Aortic smooth muscle cell (primary cell): ENCODE results near the gene SFI1. TPM values are rescaled to one million over a fixed set of nuclear protein-coding genes. Genes with fewer than 3 reads are reported as not detected.

Experiments
- total RNA-seq: library from RNA; depleted of rRNA; stranded (reverse); fragments of >200 nt; gene quantifications from 2 replicates; pipeline ENCODE4 v1.2.3, GENCODE V29; 2014

SFI1 gene, protein sequence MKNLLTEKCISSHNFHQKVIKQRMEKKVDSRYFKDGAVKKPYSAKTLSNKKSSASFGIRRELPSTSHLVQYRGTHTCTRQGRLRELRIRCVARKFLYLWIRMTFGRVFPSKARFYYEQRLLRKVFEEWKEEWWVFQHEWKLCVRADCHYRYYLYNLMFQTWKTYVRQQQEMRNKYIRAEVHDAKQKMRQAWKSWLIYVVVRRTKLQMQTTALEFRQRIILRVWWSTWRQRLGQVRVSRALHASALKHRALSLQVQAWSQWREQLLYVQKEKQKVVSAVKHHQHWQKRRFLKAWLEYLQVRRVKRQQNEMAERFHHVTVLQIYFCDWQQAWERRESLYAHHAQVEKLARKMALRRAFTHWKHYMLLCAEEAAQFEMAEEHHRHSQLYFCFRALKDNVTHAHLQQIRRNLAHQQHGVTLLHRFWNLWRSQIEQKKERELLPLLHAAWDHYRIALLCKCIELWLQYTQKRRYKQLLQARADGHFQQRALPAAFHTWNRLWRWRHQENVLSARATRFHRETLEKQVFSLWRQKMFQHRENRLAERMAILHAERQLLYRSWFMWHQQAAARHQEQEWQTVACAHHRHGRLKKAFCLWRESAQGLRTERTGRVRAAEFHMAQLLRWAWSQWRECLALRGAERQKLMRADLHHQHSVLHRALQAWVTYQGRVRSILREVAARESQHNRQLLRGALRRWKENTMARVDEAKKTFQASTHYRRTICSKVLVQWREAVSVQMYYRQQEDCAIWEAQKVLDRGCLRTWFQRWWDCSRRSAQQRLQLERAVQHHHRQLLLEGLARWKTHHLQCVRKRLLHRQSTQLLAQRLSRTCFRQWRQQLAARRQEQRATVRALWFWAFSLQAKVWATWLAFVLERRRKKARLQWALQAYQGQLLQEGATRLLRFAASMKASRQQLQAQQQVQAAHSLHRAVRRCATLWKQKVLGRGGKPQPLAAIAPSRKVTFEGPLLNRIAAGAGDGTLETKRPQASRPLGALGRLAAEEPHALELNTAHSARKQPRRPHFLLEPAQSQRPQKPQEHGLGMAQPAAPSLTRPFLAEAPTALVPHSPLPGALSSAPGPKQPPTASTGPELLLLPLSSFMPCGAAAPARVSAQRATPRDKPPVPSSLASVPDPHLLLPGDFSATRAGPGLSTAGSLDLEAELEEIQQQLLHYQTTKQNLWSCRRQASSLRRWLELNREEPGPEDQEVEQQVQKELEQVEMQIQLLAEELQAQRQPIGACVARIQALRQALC
- 15.7 and 20.3 TPM in 2 replicates for total RNA-seq

DNA sequence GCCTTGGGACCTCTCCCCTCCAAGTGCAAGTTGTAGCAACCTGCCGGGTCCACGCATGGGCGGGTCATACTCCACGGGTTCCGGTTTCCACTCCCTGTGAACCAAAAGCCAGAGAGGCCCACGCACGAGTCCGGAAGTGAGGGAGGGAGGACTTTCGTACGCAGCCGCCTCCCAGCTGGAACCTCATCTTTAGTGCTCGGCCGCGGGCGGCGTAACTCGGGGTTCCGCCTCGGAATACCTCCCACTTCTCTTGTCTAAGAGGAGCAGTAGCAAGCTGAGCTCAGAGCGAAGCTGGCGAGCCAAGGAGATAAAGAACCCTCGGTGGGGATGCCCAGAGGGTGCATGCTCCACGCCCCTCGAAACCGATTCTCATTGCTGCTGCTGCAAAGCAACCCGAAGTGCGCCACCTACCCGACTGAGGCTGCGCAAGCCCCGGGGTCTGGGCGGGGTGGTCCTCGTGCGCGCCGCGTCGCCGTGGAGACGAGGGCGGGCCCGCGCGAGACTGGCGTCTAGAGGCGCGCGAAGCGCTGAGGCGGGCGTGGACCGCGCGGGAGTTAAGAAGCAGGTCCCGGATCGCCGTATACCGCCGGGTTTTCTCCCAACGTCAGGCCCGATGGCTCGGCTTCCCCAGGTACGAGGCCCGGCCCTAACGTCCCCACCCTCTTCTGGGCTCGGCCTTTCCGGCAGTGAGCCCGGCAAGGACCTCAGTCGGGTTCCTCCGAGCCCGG is at the start of gene SFI1:
TSS of gene SFI1 (plus strand) at position 530 of the 728 bp plus-strand sequence. CDS start 11,749 bp downstream, outside the sequence.

DNA sequence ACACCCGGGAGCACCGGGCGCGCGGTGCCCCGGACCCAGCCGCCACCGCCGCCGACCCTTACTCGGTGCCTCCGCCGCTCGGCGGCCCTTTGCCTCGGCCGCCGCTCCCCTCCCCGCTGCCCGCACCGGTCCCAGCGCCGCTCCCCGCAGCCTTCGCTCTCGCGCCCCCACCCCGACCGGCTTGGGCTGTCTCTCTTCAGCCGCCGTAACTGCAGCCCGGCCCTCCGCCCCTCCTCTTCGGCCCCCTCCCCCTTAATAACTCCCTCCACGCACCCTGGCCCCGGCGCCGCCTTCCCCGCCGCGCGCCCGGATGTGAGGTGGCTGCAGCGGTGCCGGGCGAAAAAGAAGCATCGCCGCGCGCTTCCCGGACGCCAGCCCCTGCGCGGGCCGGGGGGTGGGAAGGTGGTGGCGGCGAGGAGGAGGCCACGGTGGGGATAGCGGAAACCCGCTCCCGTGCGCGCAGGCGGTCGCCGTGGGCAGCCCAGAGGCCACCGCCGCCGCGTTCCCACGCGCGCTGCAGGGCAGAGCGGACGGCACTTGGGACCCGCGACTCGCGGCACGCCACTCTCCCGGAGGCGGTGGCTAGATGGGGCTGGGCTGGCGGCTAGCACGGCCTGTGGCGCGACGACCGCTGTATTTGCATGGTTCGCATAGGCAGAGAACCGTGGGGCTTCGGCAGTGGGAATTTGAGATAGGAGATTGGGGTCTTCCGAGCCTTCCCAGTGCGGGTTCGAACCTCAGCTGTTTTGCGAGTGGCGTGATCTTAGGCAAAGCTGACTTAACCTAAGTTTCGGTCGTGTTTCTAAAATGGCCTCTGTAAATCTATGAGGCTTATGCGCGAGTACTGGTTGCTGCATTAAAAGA is 6.5 kb upstream of the SFI1 start, which contains the start of gene EIF4ENIF1:
TSS of gene EIF4ENIF1 (minus strand) at position 211 of the 864 bp plus-strand sequence. CDS start 1,124 bp downstream, outside the sequence.

GRCh38 chr22:31661851-31662667 is 165.7 kb downstream of the SFI1 start, which contains the start of gene PISD:
Gene PISD, minus strand, starts transcription at chr22:31662215. Its CDS starts 7 bp downstream, at chr22:31662208.

Other genes with a start within 250 kb of the SFI1 start
- gene PIK3IP1, start 204.0 kb upstream of the SFI1 start, total RNA-seq = 28.9 and 52.6 TPM in 2 replicates
- gene PATZ1, start 150.2 kb upstream of the SFI1 start, total RNA-seq = 9.1 and 9.3 TPM in 2 replicates
- gene DRG1, start 96.9 kb upstream of the SFI1 start, total RNA-seq = 82.4 and 90.8 TPM in 2 replicates
- gene EIF4ENIF1, start 6.7 kb upstream of the SFI1 start, total RNA-seq = 8.6 and 10.7 TPM in 2 replicates
- gene PISD, start 165.7 kb downstream of the SFI1 start, total RNA-seq = 29.3 and 36.7 TPM in 2 replicates